IMR-90 (cell line): ENCODE results near the gene C12orf54. TPM values are rescaled to one million over a fixed set of nuclear protein-coding genes. Genes with fewer than 3 reads are reported as not detected.
"Not testable (repeated sequence)": the region's sequence is repeated elsewhere in the genome, so short reads cannot be mapped to it uniquely, and the experiment has no call there.

Source experiments
- ATAC-seq: fragments of 200-7000 bp; cut with Tn5 transposase; 2 replicates; pipeline ENCODE4 v1.9.1; 2020; ENCODE audit warnings: low read depth, mild to moderate bottlenecking, moderate library complexity
- BruUV-seq: library from RNA; stranded (reverse); fragments of 400-500 nt; replicated peaks from 2 replicates; lab custom pipeline; 2021; lab: Mats Ljungman, UMichigan
- CTCF ChIA-PET: fragments of 300-600 bp; formaldehyde crosslinking; extraction: SDS; loops from one replicate; lab custom pipeline; 2021; ENCODE audit warnings: antibody characterized with exemption; lab: Yijun Ruan, JAX
- POLR2A ChIA-PET: fragments of 300-600 bp; sonication (Branson Sonifier 250); formaldehyde crosslinking; loops from one replicate; lab custom pipeline; 2022; ENCODE audit warnings: antibody characterized with exemption; ENCODE audit not compliant: unreplicated experiment; lab: Charles Lee
- DNase-seq: peaks from one replicate; pipeline ENCODE4 v3.0.0; 2013
- H2AFZ ChIP-seq: replicated peaks from 2 replicates; pipeline ENCODE3; 2013; ENCODE audit warnings: low read length, mild to moderate bottlenecking; ENCODE audit not compliant: poor library complexity
- H2AK5ac ChIP-seq: 2 replicates; pipeline ENCODE4 v1.6.1; 2013; ENCODE audit warnings: low read depth, low read length, inconsistent platforms
- H2AK9ac ChIP-seq: replicated peaks from 2 replicates; pipeline ENCODE3; 2013; ENCODE audit warnings: mild to moderate bottlenecking, low read depth, low read length, moderate library complexity; ENCODE audit not compliant: poor library complexity
- H2BK120ac ChIP-seq: 2 replicates; pipeline ENCODE4 v1.6.1; 2013; ENCODE audit warnings: low read depth, low read length, inconsistent platforms
- H2BK15ac ChIP-seq: 3 replicates; pipeline ENCODE4 v1.6.1; 2013; ENCODE audit warnings: low read depth, low read length, inconsistent platforms
- H2BK20ac ChIP-seq: 2 replicates; pipeline ENCODE4 v1.6.1; 2013; ENCODE audit warnings: low read depth, mild to moderate bottlenecking, inconsistent platforms, low read length, moderate library complexity
- H2BK5ac ChIP-seq: 2 replicates; pipeline ENCODE4 v1.6.1; 2013; ENCODE audit warnings: mild to moderate bottlenecking, low read depth, low read length, inconsistent platforms; ENCODE audit not compliant: poor library complexity, severe bottlenecking
- H3K14ac ChIP-seq: replicated peaks from 2 replicates; pipeline ENCODE4 v1.6.1; 2013; ENCODE audit warnings: low read depth, low read length, inconsistent platforms
- H3K18ac ChIP-seq: 2 replicates; pipeline ENCODE4 v1.6.1; 2013; ENCODE audit warnings: low read depth, low read length, control low read depth
- H3K23ac ChIP-seq: 2 replicates; pipeline ENCODE4 v1.6.1; 2013; ENCODE audit warnings: low read depth, low read length, inconsistent platforms
- H3K27ac ChIP-seq: 2 replicates; pipeline ENCODE4 v1.5.1; 2013; ENCODE audit warnings: mild to moderate bottlenecking, control low read depth, low read length; ENCODE audit not compliant: insufficient read depth
- H3K27me3 ChIP-seq: 2 replicates; pipeline ENCODE4 v1.6.1; 2013; ENCODE audit warnings: low read length; ENCODE audit not compliant: control insufficient read depth, insufficient read depth
- H3K36me3 ChIP-seq: 2 replicates; pipeline ENCODE4 v1.6.1; 2013; ENCODE audit warnings: low read length, mixed read lengths; ENCODE audit not compliant: control insufficient read depth, insufficient read depth
- H3K4ac ChIP-seq: 2 replicates; pipeline ENCODE4 v1.6.1; 2013; ENCODE audit warnings: low read depth, low read length, inconsistent platforms
- H3K4me1 ChIP-seq: 2 replicates; pipeline ENCODE4 v1.6.1; 2013; ENCODE audit warnings: low read length, mixed read lengths; ENCODE audit not compliant: control insufficient read depth, insufficient read depth
- H3K4me2 ChIP-seq: 2 replicates; pipeline ENCODE4 v1.6.1; 2013; ENCODE audit warnings: low read depth, mild to moderate bottlenecking, control low read depth, low read length, moderate library complexity
- H3K4me3 ChIP-seq: 2 replicates; pipeline ENCODE4 v1.5.1; 2013; ENCODE audit warnings: low read depth, mild to moderate bottlenecking, control low read depth, low read length, moderate library complexity; ENCODE audit not compliant: insufficient read depth
- H3K56ac ChIP-seq: 2 replicates; pipeline ENCODE4 v1.6.1; 2013; ENCODE audit warnings: low read length, inconsistent platforms; ENCODE audit not compliant: insufficient read depth; ENCODE audit errors: extremely low read depth
- H3K79me1 ChIP-seq, 2 experiments: 2 replicates each; pipeline ENCODE4 v1.6.1; 2013; ENCODE audit warnings: low read length in 2 of 2, inconsistent platforms in 1 of 2, low read depth in 1 of 2
- H3K9ac ChIP-seq: 2 replicates; pipeline ENCODE4 v1.6.1; 2013; ENCODE audit warnings: low read depth, low read length, control low read depth
- H3K9me1 ChIP-seq: 2 replicates; pipeline ENCODE4 v1.6.1; 2013; ENCODE audit warnings: low read length, inconsistent platforms; ENCODE audit not compliant: insufficient read depth
- H3K9me3 ChIP-seq: 2 replicates; pipeline ENCODE4 v1.6.1; 2013; ENCODE audit warnings: low read length; ENCODE audit not compliant: control insufficient read depth, insufficient read depth
- H4K20me1 ChIP-seq: 2 replicates; pipeline ENCODE4 v1.6.1; 2013; ENCODE audit warnings: low read length, inconsistent platforms; ENCODE audit not compliant: insufficient read depth
- H4K5ac ChIP-seq: 2 replicates; pipeline ENCODE4 v1.6.1; 2013; ENCODE audit warnings: mild to moderate bottlenecking, low read depth, low read length, control low read depth
- H4K8ac ChIP-seq, 2 experiments: 2 replicates each; pipeline ENCODE4 v1.6.1; 2013; ENCODE audit warnings: low read depth in 2 of 2, low read length in 2 of 2, control low read depth in 1 of 2, inconsistent platforms in 1 of 2
- H4K91ac ChIP-seq: 2 replicates; pipeline ENCODE4 v1.6.1; 2013; ENCODE audit warnings: low read depth, low read length, inconsistent platforms; ENCODE audit not compliant: insufficient read depth
- WGBS, 2 experiments: methylation state at CpG; one replicate each; pipeline versions ENCODE4 v1.1.5 to v1.1.7; 2013; ENCODE audit warnings: missing lambda C conversion rate in 2 of 2; ENCODE audit not compliant: insufficient read length in 1 of 2; ENCODE audit errors: extremely low coverage in 2 of 2; 5-methylcytosine and 5-hydroxymethylcytosine counted together
- dilution Hi-C: fragments of 300-500 bp; cut with HindIII; formaldehyde crosslinking; loops from one replicate; pipeline ENCODE4 v1.14.3; 2018; ENCODE audit warnings: low sequenced_read_pairs; ENCODE audit not compliant: unreplicated experiment
- in situ Hi-C: fragments of 300-500 bp; cut with MboI; formaldehyde crosslinking; loops from 3 replicates; pipeline ENCODE4 v1.14.3; 2019; ENCODE audit warnings: low sequenced_read_pairs, inconsistent platforms, mixed read lengths
- intact Hi-C: fragments of 100-400 bp; cut with micrococcal nuclease; formaldehyde crosslinking; loops from 2 replicates; pipeline ENCODE4 v1.10.0; 2022
- polyA plus RNA-seq, 3 experiments: library from polyadenylated mRNA; depleted of rRNA; stranded (reverse); fragments of >200 nt; gene quantifications; 2 replicates each; pipeline ENCODE4 v1.2.3, GENCODE V29; 2012; ENCODE audit warnings: low replicate concordance in 1 of 3
- total RNA-seq: library from RNA; depleted of rRNA; stranded (reverse); fragments of >200 nt; gene quantifications from 2 replicates; pipeline ENCODE4 v1.2.3, GENCODE V29; 2012

Gene C12orf54
- total and polyA plus RNA-seq, 2 of the 4 experiments (the other 2 are of a cell fraction), result not detected

DNA sequence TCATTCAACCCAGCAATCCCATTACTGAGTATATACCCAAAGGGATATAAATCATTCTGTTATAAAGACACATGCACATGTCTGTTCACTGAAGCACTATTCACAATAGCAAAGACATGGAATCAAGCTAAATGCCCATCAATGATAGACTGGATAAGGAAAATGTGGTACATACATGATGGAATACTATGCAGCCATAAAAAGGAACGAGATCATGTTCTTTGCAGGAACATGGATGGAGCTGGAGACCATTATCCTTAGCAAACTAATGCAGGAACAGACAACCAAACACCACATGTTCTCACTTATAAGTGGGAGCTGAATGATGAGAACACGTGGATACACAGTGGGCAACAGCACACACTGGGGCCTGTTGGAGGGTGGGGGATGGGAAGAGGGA, 29.3 kb upstream of the C12orf54 start:
- H3K23ac ChIP-seq, intact Hi-C loops, in situ Hi-C loops, H4K91ac ChIP-seq, H3K79me1 ChIP-seq, H3K9me3 ChIP-seq, H3K9me1 ChIP-seq, H2AK9ac ChIP-seq, DNase-seq, H2BK120ac ChIP-seq, H3K4me3 ChIP-seq, H3K9ac ChIP-seq, H2AK5ac ChIP-seq, H2BK15ac ChIP-seq, H3K27me3 ChIP-seq, H3K27ac ChIP-seq, H4K5ac ChIP-seq, H3K56ac ChIP-seq, POLR2A ChIA-PET, H3K18ac ChIP-seq, H3K4ac ChIP-seq, H2BK20ac ChIP-seq, CTCF ChIA-PET, H3K4me1 ChIP-seq, H3K36me3 ChIP-seq, H2AFZ ChIP-seq, H3K4me2 ChIP-seq, H2BK5ac ChIP-seq, ATAC-seq, H4K20me1 ChIP-seq, dilution Hi-C loops, BruUV-seq, H4K8ac ChIP-seq, H3K14ac ChIP-seq: not testable (repeated sequence)
- WGBS, 2 experiments, result no CpG with 5 or more reads among the region's 2 CpGs
